WI38 (cell line): ENCODE results near the gene AIDA.

Experiments used
- H3K4me3 ChIP-seq: 2 replicates; pipeline ENCODE4 v1.5.1; 2011; ENCODE audit warnings: low read depth, mild to moderate bottlenecking, control low read depth, low read length
- TF ChIP-seq, protein P1 (sequence below): IDR thresholded peaks from 2 replicates; pipeline ENCODE4 v1.5.1; 2012; ENCODE audit warnings: low read depth, mild to moderate bottlenecking, control low read depth, low read length

The AIDA gene, protein sequence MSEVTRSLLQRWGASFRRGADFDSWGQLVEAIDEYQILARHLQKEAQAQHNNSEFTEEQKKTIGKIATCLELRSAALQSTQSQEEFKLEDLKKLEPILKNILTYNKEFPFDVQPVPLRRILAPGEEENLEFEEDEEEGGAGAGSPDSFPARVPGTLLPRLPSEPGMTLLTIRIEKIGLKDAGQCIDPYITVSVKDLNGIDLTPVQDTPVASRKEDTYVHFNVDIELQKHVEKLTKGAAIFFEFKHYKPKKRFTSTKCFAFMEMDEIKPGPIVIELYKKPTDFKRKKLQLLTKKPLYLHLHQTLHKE

DNA sequence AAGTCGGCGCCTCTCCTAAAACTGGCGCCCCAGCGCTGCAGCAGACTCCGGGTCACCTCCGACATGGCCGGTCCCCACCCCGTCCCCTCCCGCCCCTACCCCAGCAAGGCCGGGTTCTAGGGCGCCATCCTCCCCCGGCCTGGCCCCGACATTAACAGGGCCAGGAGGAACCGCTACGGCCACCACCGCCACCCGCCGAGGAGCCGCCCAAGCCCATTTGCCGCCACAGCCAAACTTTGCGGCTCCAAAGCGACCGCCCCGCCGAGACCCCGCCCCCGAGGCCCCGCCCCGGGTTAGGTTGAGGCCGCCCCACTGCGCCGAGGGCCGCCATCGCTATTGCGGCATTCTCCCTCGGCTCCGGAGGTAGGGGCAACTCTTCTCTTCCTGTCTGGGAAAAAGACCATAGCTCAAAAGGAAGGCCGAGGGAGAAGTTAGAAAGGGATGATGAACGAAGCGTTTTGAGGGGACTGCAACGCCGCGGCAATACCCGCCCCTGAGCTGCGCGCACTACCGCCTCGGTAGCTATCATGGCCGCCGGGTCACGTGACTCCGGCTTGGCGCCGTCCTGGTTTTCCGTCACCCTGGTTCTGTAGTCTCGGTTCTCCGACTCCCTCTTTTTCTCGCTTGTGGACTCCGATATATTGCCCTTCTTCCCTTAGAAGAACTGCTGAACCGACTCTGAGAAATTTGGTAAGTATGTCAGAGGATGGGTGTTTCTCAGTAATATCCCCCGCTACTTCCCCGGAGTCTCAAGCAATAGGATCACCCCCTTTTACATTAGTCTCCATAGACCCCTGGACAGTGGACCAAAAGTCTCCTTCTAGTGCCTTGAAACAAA, at the start of gene AIDA, which contains the start of gene BROX:
AIDA (minus strand) TSS at position 239 of the 838 bp plus-strand sequence; CDS start at position 65, 174 bp downstream.
BROX (plus strand) TSS at position 312 of the 838 bp plus-strand sequence. CDS start 3,136 bp downstream, outside the sequence.
- peak within 1 kb of the TSS; percentile 99 for H3K4me3 ChIP-seq
- TF ChIP-seq, protein P1, sequence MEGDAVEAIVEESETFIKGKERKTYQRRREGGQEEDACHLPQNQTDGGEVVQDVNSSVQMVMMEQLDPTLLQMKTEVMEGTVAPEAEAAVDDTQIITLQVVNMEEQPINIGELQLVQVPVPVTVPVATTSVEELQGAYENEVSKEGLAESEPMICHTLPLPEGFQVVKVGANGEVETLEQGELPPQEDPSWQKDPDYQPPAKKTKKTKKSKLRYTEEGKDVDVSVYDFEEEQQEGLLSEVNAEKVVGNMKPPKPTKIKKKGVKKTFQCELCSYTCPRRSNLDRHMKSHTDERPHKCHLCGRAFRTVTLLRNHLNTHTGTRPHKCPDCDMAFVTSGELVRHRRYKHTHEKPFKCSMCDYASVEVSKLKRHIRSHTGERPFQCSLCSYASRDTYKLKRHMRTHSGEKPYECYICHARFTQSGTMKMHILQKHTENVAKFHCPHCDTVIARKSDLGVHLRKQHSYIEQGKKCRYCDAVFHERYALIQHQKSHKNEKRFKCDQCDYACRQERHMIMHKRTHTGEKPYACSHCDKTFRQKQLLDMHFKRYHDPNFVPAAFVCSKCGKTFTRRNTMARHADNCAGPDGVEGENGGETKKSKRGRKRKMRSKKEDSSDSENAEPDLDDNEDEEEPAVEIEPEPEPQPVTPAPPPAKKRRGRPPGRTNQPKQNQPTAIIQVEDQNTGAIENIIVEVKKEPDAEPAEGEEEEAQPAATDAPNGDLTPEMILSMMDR: no peak

DNA sequence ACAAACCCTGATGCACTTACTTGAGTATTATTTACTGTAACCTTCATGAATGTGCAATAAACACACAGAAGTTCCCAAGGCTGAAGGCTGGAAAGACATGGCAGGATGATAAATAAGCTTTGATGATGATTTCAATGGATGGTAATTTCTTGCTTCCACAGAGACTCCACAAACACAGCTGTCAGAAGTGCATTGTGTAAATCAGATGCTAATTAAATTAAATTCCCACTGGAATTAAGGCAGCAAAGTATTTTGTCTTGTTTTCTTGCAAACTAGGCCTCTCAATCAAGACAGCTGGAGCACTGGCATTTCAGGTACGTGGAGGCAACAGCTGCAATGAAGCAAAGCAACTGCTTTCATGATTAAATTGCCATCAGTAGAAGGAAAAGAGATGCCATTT, 48.8 kb upstream of the AIDA start:
- no peak overlapping the region for H3K4me3 ChIP-seq
- TF ChIP-seq, protein P1: no peak

DNA sequence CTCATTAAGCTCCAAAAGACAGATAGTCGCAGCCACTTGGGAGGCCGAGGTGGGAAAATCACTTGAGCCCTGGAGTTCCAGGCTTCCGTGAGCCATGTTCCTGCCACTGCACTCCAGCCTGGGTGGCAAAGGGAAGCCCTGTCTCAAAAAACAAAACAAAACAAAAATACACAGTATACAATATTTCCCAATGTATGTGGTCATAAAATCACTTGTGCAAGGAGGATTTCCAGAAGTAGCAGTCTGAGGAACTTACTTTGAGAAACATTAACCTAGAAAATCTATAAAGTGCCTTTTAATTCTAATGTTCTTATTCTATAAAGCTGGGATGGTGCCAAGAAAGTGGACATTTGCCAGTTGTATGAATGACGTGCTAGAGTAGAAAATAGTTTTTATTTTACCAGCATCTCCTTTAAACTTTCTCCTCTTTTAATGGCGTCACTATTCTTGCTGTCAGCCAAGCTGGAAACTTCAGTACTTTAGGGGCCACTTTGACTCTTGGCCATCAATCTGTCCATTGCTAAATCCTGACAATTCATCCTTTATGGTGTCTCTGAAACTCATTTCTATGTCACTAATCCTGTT, 47.3 kb upstream of the AIDA start:
- TF ChIP-seq, protein P1: no peak

DNA sequence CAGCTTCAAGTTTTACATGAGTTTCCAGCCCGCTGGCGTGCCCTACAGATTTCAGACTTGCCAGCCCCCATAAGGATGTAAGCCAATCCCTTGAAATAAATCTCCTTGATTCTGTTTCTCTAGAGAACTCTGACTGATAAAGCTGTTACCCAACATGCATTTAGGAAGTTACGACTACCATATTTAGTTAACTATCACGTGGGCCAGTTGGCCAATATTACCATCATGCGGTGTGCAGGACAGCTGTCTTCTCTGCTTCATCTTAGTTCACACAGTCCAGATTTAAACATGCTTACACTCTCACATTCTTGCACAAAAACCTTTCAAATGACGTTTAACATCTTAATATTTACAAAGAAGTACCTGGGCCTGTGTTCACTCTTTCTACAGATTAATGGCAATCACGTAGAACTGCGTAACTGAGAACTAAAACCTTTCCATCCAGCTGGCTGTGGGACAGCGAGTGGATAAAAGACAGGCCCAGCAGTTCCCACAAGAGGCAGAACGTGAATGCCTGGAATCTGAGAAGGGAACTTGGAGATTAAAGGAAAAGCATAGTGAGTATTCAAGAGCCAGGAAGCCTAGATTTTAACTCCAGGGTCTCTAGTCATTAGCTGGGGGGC, 45.5 kb upstream of the AIDA start:
- H3K4me3 ChIP-seq: no peak overlapping the region
- TF ChIP-seq, protein P1: no peak

More for the DNA sequence above, 47.3 kb upstream of the AIDA start:
- no peak overlapping the region for H3K4me3 ChIP-seq

DNA sequence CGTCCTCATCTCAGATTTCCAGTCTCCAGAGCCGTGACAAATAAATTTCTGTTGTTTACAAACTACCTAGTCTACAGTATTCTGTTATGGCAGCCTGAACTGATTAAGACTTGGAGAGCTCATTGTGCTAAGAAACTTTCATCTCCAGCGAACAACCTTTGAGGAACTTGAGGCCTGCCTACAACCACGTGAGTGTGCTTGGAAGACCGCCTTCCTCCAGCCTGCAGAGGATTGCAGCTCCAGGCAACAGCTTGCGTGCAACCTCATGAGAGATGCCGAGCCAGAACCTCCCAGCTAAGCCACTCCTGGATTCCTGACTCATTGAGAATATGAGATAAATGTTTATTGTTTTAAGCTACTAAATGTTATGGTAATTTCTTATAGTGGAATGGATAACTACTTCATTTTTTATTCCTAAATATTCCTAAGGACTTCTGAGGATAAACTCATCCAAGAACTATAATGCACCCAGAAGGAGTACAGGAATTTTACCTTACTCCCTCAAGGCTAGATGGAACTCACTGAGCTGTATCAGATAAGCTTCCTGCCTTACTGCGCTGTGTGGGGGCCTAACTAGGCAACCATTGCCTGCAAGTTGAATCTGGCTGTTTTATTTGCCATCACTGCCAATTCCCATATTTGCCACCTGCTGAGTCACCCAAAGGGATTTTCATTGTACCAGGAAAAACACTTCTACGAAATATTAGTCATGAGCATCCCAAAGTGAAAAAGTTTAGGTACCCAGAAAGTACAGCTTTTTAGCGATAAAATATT, 42.3 kb upstream of the AIDA start:
- H3K4me3 ChIP-seq: no peak overlapping the region
- TF ChIP-seq, protein P1: no peak

DNA sequence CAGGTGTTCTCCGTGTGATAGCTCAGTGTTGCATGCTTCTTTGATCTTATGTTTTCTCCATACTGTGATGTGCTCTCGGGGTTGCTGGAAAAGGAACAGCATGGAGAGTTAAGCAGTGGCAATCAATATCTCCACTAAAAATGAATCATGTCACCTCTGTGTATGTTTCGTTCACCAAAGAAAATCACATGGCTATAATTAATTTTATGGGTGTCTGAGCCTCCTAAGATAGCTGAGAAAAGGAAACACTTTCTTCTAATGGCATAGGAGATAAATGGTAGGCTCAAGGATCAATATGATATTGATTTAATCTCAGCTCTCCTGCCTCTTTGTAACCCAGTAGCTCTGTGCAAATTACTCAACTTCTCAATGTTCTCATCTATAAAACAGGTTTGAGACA, 39.0 kb upstream of the AIDA start:
- TF ChIP-seq, protein P1: no peak
- no peak overlapping the region for H3K4me3 ChIP-seq
